ENCODE measurements around the gene ABCB11. TPM values are rescaled to one million over a fixed set of nuclear protein-coding genes. Genes with fewer than 3 reads are reported as not detected.

ABCB11 gene
- total RNA-seq (2021) (0.07 TPM in 1 of 2 replicates, not detected in the other), Bru-seq, nascent RNA (percentile 1 among the genes with signal in this experiment), BruChase-seq, experiment 1, labeled RNA remaining after a 2-hour chase (percentile 1 among the genes with signal in this experiment), BruChase-seq, experiment 2, labeled RNA remaining after a 6-hour chase (percentile 2 among the genes with signal in this experiment)
- long read RNA-seq, result 0 reads

DNA sequence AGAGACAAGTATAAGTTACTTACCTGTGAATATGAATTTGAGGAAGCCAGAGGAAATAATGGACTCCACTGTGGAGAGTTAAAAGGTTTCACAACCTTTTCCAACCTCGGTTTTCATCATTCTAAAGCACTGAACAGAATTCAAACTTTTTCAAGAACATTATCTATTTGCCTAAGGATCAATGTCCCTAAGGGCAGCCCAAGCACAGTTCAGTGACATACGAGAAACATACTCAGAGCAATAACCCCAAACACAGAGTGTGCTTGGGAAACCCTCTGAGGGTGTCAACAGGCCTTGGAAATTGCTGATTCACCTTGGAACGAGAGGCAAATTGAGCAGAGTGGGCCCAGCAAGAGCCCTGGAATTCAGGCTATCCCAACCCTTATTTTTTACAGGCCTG lies at the start of gene ABCB11:
ABCB11 (minus strand) TSS at position 123 of the 400 bp plus-strand sequence. CDS start 13,199 bp downstream, outside the sequence.
- no peak for DNase-seq (ENCODE audit: low spot score)
- POLR2A ChIA-PET (ENCODE audit: low non-redundant PET), result interaction anchor here (0.6 kb wide), 1 partner anchor 10 kb away, joined by 3 read pairs; no protein-coding TSS in a partner anchor
- Histone ChIP-seq H3K36me3 (ENCODE audit: insufficient read depth, low read length, poor library complexity, severe bottlenecking) (no peaks in the 10 kb centered on the region), H3K9me3 (ENCODE audit: low read depth, low read length, poor library complexity, severe bottlenecking) (no peaks in the 10 kb centered on the region), H3K27ac (ENCODE audit: low read depth, low read length, poor library complexity, severe bottlenecking) (no peak within 1 kb of the TSS), H3K4me3 (ENCODE audit: low read depth, low read length, poor library complexity, severe bottlenecking) (no peak within 1 kb of the TSS), H3K27me3 (replicated peaks; ENCODE audit: insufficient read depth, low read depth, low read length, poor library complexity) (no peaks in the 10 kb centered on the region), H3K4me1 (ENCODE audit: insufficient read depth, low read length, poor library complexity, severe bottlenecking) (no peaks in the 10 kb centered on the region)
- TF ChIP-seq, protein P1, sequence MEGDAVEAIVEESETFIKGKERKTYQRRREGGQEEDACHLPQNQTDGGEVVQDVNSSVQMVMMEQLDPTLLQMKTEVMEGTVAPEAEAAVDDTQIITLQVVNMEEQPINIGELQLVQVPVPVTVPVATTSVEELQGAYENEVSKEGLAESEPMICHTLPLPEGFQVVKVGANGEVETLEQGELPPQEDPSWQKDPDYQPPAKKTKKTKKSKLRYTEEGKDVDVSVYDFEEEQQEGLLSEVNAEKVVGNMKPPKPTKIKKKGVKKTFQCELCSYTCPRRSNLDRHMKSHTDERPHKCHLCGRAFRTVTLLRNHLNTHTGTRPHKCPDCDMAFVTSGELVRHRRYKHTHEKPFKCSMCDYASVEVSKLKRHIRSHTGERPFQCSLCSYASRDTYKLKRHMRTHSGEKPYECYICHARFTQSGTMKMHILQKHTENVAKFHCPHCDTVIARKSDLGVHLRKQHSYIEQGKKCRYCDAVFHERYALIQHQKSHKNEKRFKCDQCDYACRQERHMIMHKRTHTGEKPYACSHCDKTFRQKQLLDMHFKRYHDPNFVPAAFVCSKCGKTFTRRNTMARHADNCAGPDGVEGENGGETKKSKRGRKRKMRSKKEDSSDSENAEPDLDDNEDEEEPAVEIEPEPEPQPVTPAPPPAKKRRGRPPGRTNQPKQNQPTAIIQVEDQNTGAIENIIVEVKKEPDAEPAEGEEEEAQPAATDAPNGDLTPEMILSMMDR (conservative IDR thresholded peaks at IDR 0.05; ENCODE audit: low read depth, low read length), result no peak
- no peak for TF ChIP-seq EZH2 (IDR thresholded peaks at IDR 0.05; ENCODE audit: borderline replicate concordance, low read depth, low read length, poor library complexity, severe bottlenecking)
- intact Hi-C loops (cut with micrococcal nuclease; ENCODE audit: unreplicated experiment), result no loop called here
- no TSS peak for BruUV-seq (replicated peaks)
- CTCF ChIA-PET, result no interaction called here

DNA sequence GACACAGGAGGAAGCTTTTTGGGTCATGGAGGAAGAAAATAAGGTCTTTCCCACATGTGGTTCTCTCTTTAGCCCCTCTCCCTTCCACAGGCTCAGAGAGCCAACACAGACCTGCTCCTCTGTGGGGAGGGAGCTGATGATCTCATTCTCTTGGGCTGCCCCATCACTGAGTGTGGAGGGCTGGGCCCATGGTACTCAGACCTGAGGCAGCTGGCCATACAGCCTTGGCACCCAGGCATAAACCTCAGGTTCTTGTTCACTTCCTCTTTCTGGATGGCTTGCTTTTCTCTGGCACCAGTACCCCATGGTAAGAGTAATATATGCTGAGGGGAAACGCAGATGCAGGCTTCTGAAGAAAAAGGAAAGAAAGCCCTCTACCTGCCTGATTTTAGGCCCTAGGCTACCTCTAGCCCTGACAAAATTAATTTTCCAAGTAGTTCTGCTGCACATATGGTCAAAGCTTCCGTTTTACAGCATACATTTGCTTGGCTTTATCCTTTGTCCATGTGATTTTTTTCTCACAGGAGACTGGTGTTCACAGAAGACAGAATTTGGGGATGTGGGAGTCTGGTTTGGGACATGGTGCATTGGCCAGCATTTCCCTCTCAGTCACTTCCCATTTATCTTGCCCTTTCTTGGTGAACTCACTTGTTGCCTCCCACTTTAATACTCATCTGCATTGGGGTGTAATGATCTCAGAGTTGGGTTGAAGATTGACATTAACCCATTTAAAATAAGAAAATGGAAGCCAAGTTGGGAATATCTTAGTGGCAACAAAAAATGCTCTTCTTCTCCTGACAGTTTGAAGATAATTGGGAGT lies 49.3 kb upstream of the ABCB11 start:
- POLR2A ChIA-PET (ENCODE audit: low non-redundant PET), result no interaction called here
- no TSS peak for BruUV-seq (replicated peaks)

DNA sequence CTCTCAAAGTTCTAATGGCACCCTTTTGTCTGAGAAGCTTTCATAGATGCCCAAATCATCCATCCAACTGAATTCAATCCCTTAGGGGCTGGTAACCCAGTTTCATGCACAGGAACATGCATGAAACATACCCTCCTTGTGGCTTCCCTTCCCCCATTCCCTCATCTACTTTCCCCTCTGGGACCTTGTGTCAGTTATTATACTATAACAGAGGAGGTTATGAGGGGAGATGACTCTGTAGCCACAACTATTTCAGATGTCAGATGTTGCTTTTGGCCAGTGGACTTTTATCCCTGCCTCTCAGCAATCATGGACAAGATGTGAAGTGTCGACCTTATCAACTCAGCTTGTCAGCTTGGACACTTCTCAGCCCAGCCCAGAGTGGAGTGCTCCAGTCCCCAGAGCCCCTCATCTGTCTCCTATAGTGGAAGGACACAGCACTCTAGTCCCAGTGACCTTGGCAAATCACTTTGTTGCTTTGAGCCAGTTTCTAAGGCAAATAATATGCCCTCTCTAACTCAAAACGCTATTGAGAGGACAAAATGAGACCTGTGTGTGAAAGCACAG lies 46.6 kb upstream of the ABCB11 start:
- Histone ChIP-seq H3K27ac (ENCODE audit: low read depth, low read length, poor library complexity, severe bottlenecking) (no peak overlapping the region), H3K4me3 (ENCODE audit: low read depth, low read length, poor library complexity, severe bottlenecking) (no peak overlapping the region), H3K27me3 (replicated peaks; ENCODE audit: insufficient read depth, low read depth, low read length, poor library complexity) (peaks cover 5% of the 10 kb centered on the region), H3K9me3 (ENCODE audit: low read depth, low read length, poor library complexity, severe bottlenecking) (no peaks in the 10 kb centered on the region), H3K4me1 (ENCODE audit: insufficient read depth, low read length, poor library complexity, severe bottlenecking) (no peaks in the 10 kb centered on the region), H3K36me3 (ENCODE audit: insufficient read depth, low read length, poor library complexity, severe bottlenecking) (no peaks in the 10 kb centered on the region)
- TF ChIP-seq EZH2 (IDR thresholded peaks at IDR 0.05; ENCODE audit: borderline replicate concordance, low read depth, low read length, poor library complexity, severe bottlenecking), result no peak
- TF ChIP-seq, protein P1 (conservative IDR thresholded peaks at IDR 0.05; ENCODE audit: low read depth, low read length), result no peak
- CTCF ChIA-PET, result no interaction called here
- DNase-seq (ENCODE audit: low spot score), result no peak
- POLR2A ChIA-PET (ENCODE audit: low non-redundant PET), result no interaction called here
- intact Hi-C loops (cut with micrococcal nuclease; ENCODE audit: unreplicated experiment), result no loop called here
- no TSS peak for BruUV-seq (replicated peaks)

More for the DNA sequence above, 49.3 kb upstream of the ABCB11 start:
- H3K27ac ChIP-seq (ENCODE audit: low read depth, low read length, poor library complexity, severe bottlenecking), result no peak overlapping the region
- peaks cover 5% of the 10 kb centered on the region for H3K27me3 ChIP-seq (replicated peaks; ENCODE audit: insufficient read depth, low read depth, low read length, poor library complexity)
- no peaks in the 10 kb centered on the region for H3K4me1 ChIP-seq (ENCODE audit: insufficient read depth, low read length, poor library complexity, severe bottlenecking)
- H3K9me3 ChIP-seq (ENCODE audit: low read depth, low read length, poor library complexity, severe bottlenecking), result no peaks in the 10 kb centered on the region
- intact Hi-C loops (cut with micrococcal nuclease; ENCODE audit: unreplicated experiment), result no loop called here
- no peak for DNase-seq (ENCODE audit: low spot score)
- no peak for TF ChIP-seq EZH2 (IDR thresholded peaks at IDR 0.05; ENCODE audit: borderline replicate concordance, low read depth, low read length, poor library complexity, severe bottlenecking)
- TF ChIP-seq, protein P1 (conservative IDR thresholded peaks at IDR 0.05; ENCODE audit: low read depth, low read length), result no peak
- CTCF ChIA-PET, result no interaction called here
- no peak overlapping the region for H3K4me3 ChIP-seq (ENCODE audit: low read depth, low read length, poor library complexity, severe bottlenecking)
- H3K36me3 ChIP-seq (ENCODE audit: insufficient read depth, low read length, poor library complexity, severe bottlenecking), result no peaks in the 10 kb centered on the region

Data from A673 (cell line).